GM23338 (cell line): ENCODE results near the gene CMC1. TPM values are rescaled to one million over a fixed set of nuclear protein-coding genes. Genes with fewer than 3 reads are reported as not detected.

ENCODE experiments used
- ATAC-seq: fragments of 200-7000 bp; cut with Tn5 transposase; 3 replicates; pipeline ENCODE4 v1.9.1; 2020
- DNase-seq: peaks from one replicate; pipeline ENCODE4 v3.0.0-alpha.2; 2015; ENCODE audit warnings: low spot score
- H2AFZ ChIP-seq: fragments of 200-600 bp; sonication (generic); 2 replicates; pipeline ENCODE4 v1.8.0; 2016; ENCODE audit warnings: antibody characterized with exemption, mild to moderate bottlenecking, moderate library complexity
- H3F3A ChIP-seq: fragments of 200-600 bp; sonication (generic); replicated peaks from 2 replicates; pipeline ENCODE4 v1.8.0; 2017; ENCODE audit warnings: antibody characterized with exemption, mixed run types, low read depth
- H3K27ac ChIP-seq: fragments of 200-600 bp; sonication (generic); 2 replicates; pipeline ENCODE4 v1.6.1; 2016; ENCODE audit warnings: low read depth
- H3K27me3 ChIP-seq: fragments of 200-600 bp; sonication (generic); 2 replicates; pipeline ENCODE4 v1.8.0; 2016; ENCODE audit warnings: mild to moderate bottlenecking, mixed run types, moderate library complexity; ENCODE audit not compliant: insufficient read depth
- H3K36me3 ChIP-seq: fragments of 200-600 bp; sonication (generic); 2 replicates; pipeline ENCODE4 v1.8.0; 2016; ENCODE audit warnings: mild to moderate bottlenecking; ENCODE audit not compliant: insufficient read depth
- H3K4me1 ChIP-seq: fragments of 200-600 bp; sonication (generic); 2 replicates; pipeline ENCODE4 v1.8.0; 2016; ENCODE audit warnings: mild to moderate bottlenecking, moderate library complexity; ENCODE audit not compliant: insufficient read depth
- H3K4me2 ChIP-seq: fragments of 200-600 bp; sonication (generic); 2 replicates; pipeline ENCODE4 v1.7.1; 2017; ENCODE audit warnings: mixed run types
- H3K4me3 ChIP-seq: fragments of 200-600 bp; sonication (generic); 2 replicates; pipeline ENCODE4 v1.6.1; 2016; ENCODE audit warnings: mixed run types
- H3K79me2 ChIP-seq: fragments of 200-600 bp; sonication (generic); replicated peaks from 2 replicates; pipeline ENCODE4 v1.8.0; 2017; ENCODE audit warnings: mild to moderate bottlenecking; ENCODE audit not compliant: insufficient read depth
- H3K9me2 ChIP-seq: fragments of 200-600 bp; sonication (generic); 2 replicates; pipeline ENCODE4 v1.8.0; 2017; ENCODE audit not compliant: insufficient read depth
- H4K20me1 ChIP-seq: fragments of 200-600 bp; sonication (generic); replicated peaks from 2 replicates; pipeline ENCODE4 v1.8.0; 2017; ENCODE audit warnings: mild to moderate bottlenecking; ENCODE audit not compliant: insufficient read depth
- H3K27ac Mint-ChIP-seq: 2 replicates; pipeline ENCODE4 v1.8.0; 2020; ENCODE audit warnings: inconsistent platforms, mild to moderate bottlenecking, moderate library complexity, mixed read lengths
- H3K27me3 Mint-ChIP-seq: 3 replicates; pipeline ENCODE4 v1.8.0; 2022; ENCODE audit warnings: low read depth, mild to moderate bottlenecking, moderate library complexity, mixed read lengths, inconsistent platforms; ENCODE audit not compliant: insufficient read depth, poor library complexity
- H3K36me3 Mint-ChIP-seq: 3 replicates; pipeline ENCODE4 v1.8.0; 2021; ENCODE audit warnings: low read depth, mild to moderate bottlenecking, inconsistent platforms, moderate library complexity, mixed read lengths
- H3K4me1 Mint-ChIP-seq: 3 replicates; pipeline ENCODE4 v1.8.0; 2020; ENCODE audit warnings: mild to moderate bottlenecking, inconsistent platforms, mixed read lengths
- H3K4me3 Mint-ChIP-seq: 3 replicates; pipeline ENCODE4 v1.8.0; 2021; ENCODE audit warnings: moderate library complexity, mild to moderate bottlenecking, inconsistent platforms, mixed read lengths
- H3K9me3 Mint-ChIP-seq: 3 replicates; pipeline ENCODE4 v1.8.0; 2020; ENCODE audit warnings: moderate library complexity, mild to moderate bottlenecking, inconsistent platforms, mixed read lengths
- CREB1 ChIP-seq: fragments of 250-450 bp; sonication (Bioruptor Pico); IDR thresholded peaks from 2 replicates; pipeline ENCODE4 v1.5.0; 2020; ENCODE audit warnings: low read depth, mild to moderate bottlenecking, moderate library complexity
- EZH2 ChIP-seq: fragments of 200-600 bp; sonication (generic); IDR thresholded peaks from one replicate; pipeline ENCODE4 v1.8.0; 2017; ENCODE audit warnings: antibody characterized with exemption, mild to moderate bottlenecking, low read depth; ENCODE audit not compliant: unreplicated experiment
- EZH2phosphoT487 ChIP-seq: fragments of 200-600 bp; sonication (generic); IDR thresholded peaks from one replicate; pipeline ENCODE4 v1.8.1; 2018; ENCODE audit warnings: antibody characterized with exemption; ENCODE audit not compliant: unreplicated experiment
- JUNB ChIP-seq: IDR thresholded peaks from one replicate; pipeline ENCODE4 v1.6.1; 2016; ENCODE audit warnings: antibody characterized with exemption; ENCODE audit not compliant: unreplicated experiment
- POLR2AphosphoS5 ChIP-seq: IDR thresholded peaks from 2 replicates; pipeline ENCODE4 v1.6.1; 2016; ENCODE audit warnings: antibody characterized with exemption, low read depth
- STAT1 ChIP-seq: IDR thresholded peaks from one replicate; pipeline ENCODE4 v1.6.1; 2016; ENCODE audit warnings: antibody characterized with exemption; ENCODE audit not compliant: unreplicated experiment
- ZNF114 ChIP-seq: fragments of 250-450 bp; sonication (Bioruptor Pico); IDR thresholded peaks from 2 replicates; pipeline ENCODE4 v1.5.0; 2020; ENCODE audit warnings: mild to moderate bottlenecking, moderate library complexity
- ZNF331 ChIP-seq: fragments of 250-450 bp; sonication (Bioruptor Pico); IDR thresholded peaks from 2 replicates; pipeline ENCODE4 v1.5.0; 2020; ENCODE audit warnings: low read depth, mild to moderate bottlenecking, moderate library complexity
- polyA plus RNA-seq: library from polyadenylated mRNA; unstranded; fragments of >200 nt; fragmentation: Nextera tagmentation; extraction: Ambion mirVana; gene quantifications from 2 replicates; pipeline ENCODE4 v1.2.1, GENCODE V29; 2016
- total RNA-seq: library from RNA; depleted of rRNA; stranded (reverse); fragments of >200 nt; shearing (Covaris generic); gene quantifications from 2 replicates; pipeline ENCODE4 v1.2.3, GENCODE V29; 2014
- TF ChIP-seq, protein P1 (sequence below), 2 experiments: fragments of 200-600 bp in 1 of 2; sonication (generic) in 1 of 2; conservative IDR thresholded peaks; 2 replicates each; pipeline versions ENCODE4 v1.5.1 to v1.6.1; 2016 to 2017; ENCODE audit warnings: antibody characterized with exemption in 2 of 2, low read depth in 2 of 2, mild to moderate bottlenecking in 2 of 2, moderate library complexity in 1 of 2
- TF ChIP-seq, protein P2 (sequence below): IDR thresholded peaks from one replicate; pipeline ENCODE4 v1.6.1; 2018; ENCODE audit warnings: antibody characterized with exemption; ENCODE audit not compliant: unreplicated experiment
- TF ChIP-seq, protein P3 (sequence below): IDR thresholded peaks from 2 replicates; pipeline ENCODE4 v1.6.1; 2016; ENCODE audit warnings: antibody characterized with exemption

CMC1 gene
- total and polyA plus RNA-seq, 2 experiments from 2014 or later, result 9.2 to 144 TPM

GRCh38 chr3:28308196-28308595, 66.8 kb downstream of the CMC1 start:
- Mint-ChIP-seq H3K27me3 (no peaks in the 10 kb centered on the region), H3K4me3 (no peak overlapping the region), H3K4me1 (peaks cover 23% of the 10 kb centered on the region), H3K36me3 (no peaks in the 10 kb centered on the region), H3K9me3 (no peaks in the 10 kb centered on the region), H3K27ac (no peak overlapping the region)
- Histone ChIP-seq H3K4me3 (no peak overlapping the region), H3K9me2 (no peaks in the 10 kb centered on the region), H3K79me2 (no peaks in the 10 kb centered on the region; the same call in 1 of the 2 replicates), H3K4me2 (peak overlapping the region; percentile 17; the same call in 1 of the 2 replicates), H3K36me3 (no peaks in the 10 kb centered on the region), H3K4me1 (peaks cover 9% of the 10 kb centered on the region), H2AFZ (no peak overlapping the region), H3K27ac (0 out of 2 replicates have a peak overlapping the region, but pooled peaks have one; percentile 12), H4K20me1 (no peaks in the 10 kb centered on the region), H3F3A (no peaks in the 10 kb centered on the region), H3K27me3 (no peaks in the 10 kb centered on the region)
- DNase-seq, result no peak
- TF ChIP-seq, protein P1, sequence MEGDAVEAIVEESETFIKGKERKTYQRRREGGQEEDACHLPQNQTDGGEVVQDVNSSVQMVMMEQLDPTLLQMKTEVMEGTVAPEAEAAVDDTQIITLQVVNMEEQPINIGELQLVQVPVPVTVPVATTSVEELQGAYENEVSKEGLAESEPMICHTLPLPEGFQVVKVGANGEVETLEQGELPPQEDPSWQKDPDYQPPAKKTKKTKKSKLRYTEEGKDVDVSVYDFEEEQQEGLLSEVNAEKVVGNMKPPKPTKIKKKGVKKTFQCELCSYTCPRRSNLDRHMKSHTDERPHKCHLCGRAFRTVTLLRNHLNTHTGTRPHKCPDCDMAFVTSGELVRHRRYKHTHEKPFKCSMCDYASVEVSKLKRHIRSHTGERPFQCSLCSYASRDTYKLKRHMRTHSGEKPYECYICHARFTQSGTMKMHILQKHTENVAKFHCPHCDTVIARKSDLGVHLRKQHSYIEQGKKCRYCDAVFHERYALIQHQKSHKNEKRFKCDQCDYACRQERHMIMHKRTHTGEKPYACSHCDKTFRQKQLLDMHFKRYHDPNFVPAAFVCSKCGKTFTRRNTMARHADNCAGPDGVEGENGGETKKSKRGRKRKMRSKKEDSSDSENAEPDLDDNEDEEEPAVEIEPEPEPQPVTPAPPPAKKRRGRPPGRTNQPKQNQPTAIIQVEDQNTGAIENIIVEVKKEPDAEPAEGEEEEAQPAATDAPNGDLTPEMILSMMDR (conservative IDR thresholded peaks at IDR 0.05; ENCODE audit: low read depth in 2 of 2), result no peak
- TF ChIP-seq ZNF114 (CRISPR knock-in tag) (no peak), ZNF331 (CRISPR knock-in tag) (no peak), JUNB (no peak), EZH2 (no peak), STAT1 (no peak), EZH2phosphoT487 (no peak), POLR2AphosphoS5 (no peak), CREB1 (no peak)
- TF ChIP-seq, protein P2, sequence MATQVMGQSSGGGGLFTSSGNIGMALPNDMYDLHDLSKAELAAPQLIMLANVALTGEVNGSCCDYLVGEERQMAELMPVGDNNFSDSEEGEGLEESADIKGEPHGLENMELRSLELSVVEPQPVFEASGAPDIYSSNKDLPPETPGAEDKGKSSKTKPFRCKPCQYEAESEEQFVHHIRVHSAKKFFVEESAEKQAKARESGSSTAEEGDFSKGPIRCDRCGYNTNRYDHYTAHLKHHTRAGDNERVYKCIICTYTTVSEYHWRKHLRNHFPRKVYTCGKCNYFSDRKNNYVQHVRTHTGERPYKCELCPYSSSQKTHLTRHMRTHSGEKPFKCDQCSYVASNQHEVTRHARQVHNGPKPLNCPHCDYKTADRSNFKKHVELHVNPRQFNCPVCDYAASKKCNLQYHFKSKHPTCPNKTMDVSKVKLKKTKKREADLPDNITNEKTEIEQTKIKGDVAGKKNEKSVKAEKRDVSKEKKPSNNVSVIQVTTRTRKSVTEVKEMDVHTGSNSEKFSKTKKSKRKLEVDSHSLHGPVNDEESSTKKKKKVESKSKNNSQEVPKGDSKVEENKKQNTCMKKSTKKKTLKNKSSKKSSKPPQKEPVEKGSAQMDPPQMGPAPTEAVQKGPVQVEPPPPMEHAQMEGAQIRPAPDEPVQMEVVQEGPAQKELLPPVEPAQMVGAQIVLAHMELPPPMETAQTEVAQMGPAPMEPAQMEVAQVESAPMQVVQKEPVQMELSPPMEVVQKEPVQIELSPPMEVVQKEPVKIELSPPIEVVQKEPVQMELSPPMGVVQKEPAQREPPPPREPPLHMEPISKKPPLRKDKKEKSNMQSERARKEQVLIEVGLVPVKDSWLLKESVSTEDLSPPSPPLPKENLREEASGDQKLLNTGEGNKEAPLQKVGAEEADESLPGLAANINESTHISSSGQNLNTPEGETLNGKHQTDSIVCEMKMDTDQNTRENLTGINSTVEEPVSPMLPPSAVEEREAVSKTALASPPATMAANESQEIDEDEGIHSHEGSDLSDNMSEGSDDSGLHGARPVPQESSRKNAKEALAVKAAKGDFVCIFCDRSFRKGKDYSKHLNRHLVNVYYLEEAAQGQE, result no peak
- TF ChIP-seq, protein P3, sequence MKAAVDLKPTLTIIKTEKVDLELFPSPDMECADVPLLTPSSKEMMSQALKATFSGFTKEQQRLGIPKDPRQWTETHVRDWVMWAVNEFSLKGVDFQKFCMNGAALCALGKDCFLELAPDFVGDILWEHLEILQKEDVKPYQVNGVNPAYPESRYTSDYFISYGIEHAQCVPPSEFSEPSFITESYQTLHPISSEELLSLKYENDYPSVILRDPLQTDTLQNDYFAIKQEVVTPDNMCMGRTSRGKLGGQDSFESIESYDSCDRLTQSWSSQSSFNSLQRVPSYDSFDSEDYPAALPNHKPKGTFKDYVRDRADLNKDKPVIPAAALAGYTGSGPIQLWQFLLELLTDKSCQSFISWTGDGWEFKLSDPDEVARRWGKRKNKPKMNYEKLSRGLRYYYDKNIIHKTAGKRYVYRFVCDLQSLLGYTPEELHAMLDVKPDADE, result no peak
- no peak for ATAC-seq
